RWPE2 (cell line): ENCODE results near the gene HECW1.

ENCODE experiments used
- ATAC-seq: fragments of 200-7000 bp; cut with Tn5 transposase; 3 replicates; pipeline ENCODE4 v1.9.1; 2021; ENCODE audit warnings: low read depth
- DNase-seq: peaks from one replicate; pipeline ENCODE4 v3.0.0-alpha.2; 2020; ENCODE audit warnings: low spot score
- H3K27ac ChIP-seq: fragments of 450-650 bp; 2 replicates; pipeline ENCODE4 v1.5.1; 2017; ENCODE audit warnings: mild to moderate bottlenecking; ENCODE audit not compliant: poor library complexity, severe bottlenecking
- H3K27me3 ChIP-seq: fragments of 250-450 bp; sonication (Bioruptor Pico); 2 replicates; pipeline ENCODE4 v1.5.1; 2021; ENCODE audit warnings: mild to moderate bottlenecking, moderate library complexity; ENCODE audit not compliant: insufficient read depth, poor library complexity, severe bottlenecking
- H3K36me3 ChIP-seq: fragments of 250-450 bp; sonication (Bioruptor Pico); 2 replicates; pipeline ENCODE4 v1.5.1; 2020; ENCODE audit warnings: low read depth, mild to moderate bottlenecking, moderate library complexity
- H3K4me1 ChIP-seq: fragments of 250-450 bp; sonication (Bioruptor Pico); 2 replicates; pipeline ENCODE4 v1.5.1; 2021; ENCODE audit warnings: mild to moderate bottlenecking, moderate library complexity; ENCODE audit not compliant: insufficient read depth, poor library complexity, severe bottlenecking
- H3K4me3 ChIP-seq: fragments of 250-450 bp; sonication (Bioruptor Pico); 2 replicates; pipeline ENCODE4 v1.5.1; 2021; ENCODE audit warnings: mild to moderate bottlenecking, moderate library complexity; ENCODE audit not compliant: severe bottlenecking
- H3K9me3 ChIP-seq: fragments of 250-450 bp; sonication (Bioruptor Pico); 2 replicates; pipeline ENCODE4 v1.5.1; 2021; ENCODE audit warnings: mild to moderate bottlenecking, moderate library complexity; ENCODE audit not compliant: severe bottlenecking
- CTCF ChIP-seq: fragments of 450-650 bp; IDR thresholded peaks from one replicate; pipeline ENCODE4 v1.5.1; 2017; ENCODE audit warnings: mild to moderate bottlenecking, moderate library complexity; ENCODE audit not compliant: poor library complexity, severe bottlenecking

Gene HECW1

GRCh38 chr7:43433639-43434038 lies 321.2 kb downstream of the HECW1 start:
- Histone ChIP-seq H3K36me3 (no peaks in the 10 kb centered on the region), H3K4me3 (no peak overlapping the region), H3K27me3 (no peaks in the 10 kb centered on the region), H3K9me3 (no peaks in the 10 kb centered on the region), H3K27ac (no peak overlapping the region), H3K4me1 (no peaks in the 10 kb centered on the region)
- ATAC-seq (no peak), DNase-seq (no peak)
- TF ChIP-seq CTCF: no peak

- no peak for DNase-seq
- H3K27me3 ChIP-seq: no peaks in the 10 kb centered on the region
- H3K4me3 ChIP-seq: no peak overlapping the region
- no peak for TF ChIP-seq CTCF
- ATAC-seq: no peak
- H3K9me3 ChIP-seq: no peaks in the 10 kb centered on the region
- H3K36me3 ChIP-seq: no peaks in the 10 kb centered on the region
- no peaks in the 10 kb centered on the region for H3K4me1 ChIP-seq
- H3K27ac ChIP-seq: no peak overlapping the region
Measured at GRCh38 chr7:43437001-43437400, 324.6 kb downstream of the HECW1 start.

GRCh38 chr7:43438897-43439479 lies 326.5 kb downstream of the HECW1 start:
- H3K27ac ChIP-seq: no peak overlapping the region
- ATAC-seq: no peak
- H3K4me1 ChIP-seq: no peaks in the 10 kb centered on the region
- no peaks in the 10 kb centered on the region for H3K27me3 ChIP-seq
- H3K4me3 ChIP-seq: no peak overlapping the region
- TF ChIP-seq CTCF: no peak
- DNase-seq: no peak
- H3K9me3 ChIP-seq: no peaks in the 10 kb centered on the region
- H3K36me3 ChIP-seq: no peaks in the 10 kb centered on the region

DNA sequence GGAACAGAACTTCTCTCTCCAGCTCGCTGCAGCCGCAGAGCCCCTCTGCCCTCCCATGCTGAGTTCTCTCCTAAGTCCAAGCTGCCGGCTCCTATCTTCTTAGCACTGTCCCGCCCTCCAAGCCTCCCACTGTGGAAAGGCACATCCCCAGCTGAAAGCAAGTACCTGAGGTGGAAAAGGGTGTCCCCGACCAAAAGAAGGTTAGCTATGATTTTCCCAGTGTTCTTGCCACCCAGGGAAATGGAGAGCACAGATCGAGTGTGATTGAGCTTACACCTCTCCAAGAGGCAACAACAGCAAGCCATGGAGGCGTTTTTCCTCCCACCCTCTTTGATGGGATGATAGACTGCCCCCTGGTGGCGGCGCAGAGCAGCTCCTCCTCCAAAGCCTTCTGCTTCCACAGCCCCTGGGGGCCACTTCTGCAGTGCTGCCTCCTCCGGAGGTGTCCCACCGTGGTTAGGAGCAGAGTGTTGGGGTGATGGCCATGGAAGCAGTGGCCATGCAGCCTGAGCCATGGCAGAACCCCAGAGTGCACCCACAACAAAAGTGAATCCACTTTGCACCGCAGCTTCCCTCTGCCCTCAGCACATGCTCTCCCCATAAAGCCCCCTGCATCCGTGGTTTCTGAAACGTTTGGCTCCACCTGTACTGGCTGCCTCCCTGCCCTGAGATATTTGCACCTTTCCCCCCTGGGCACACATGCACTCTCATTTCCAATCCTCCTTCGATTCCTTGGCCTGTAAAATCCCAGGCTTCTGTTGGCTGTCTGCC lies 327.4 kb downstream of the HECW1 start:
- no peaks in the 10 kb centered on the region for H3K9me3 ChIP-seq
- H3K4me3 ChIP-seq: no peak overlapping the region
- no peak for ATAC-seq

More for the DNA sequence above, 327.4 kb downstream of the HECW1 start:
- peak; percentile 54 for TF ChIP-seq CTCF
- DNase-seq: no peak
- Histone ChIP-seq H3K27ac (no peak overlapping the region), H3K27me3 (no peaks in the 10 kb centered on the region), H3K36me3 (no peaks in the 10 kb centered on the region), H3K4me1 (no peaks in the 10 kb centered on the region)
